ENCODE results near the gene INPPL1.

DNA sequence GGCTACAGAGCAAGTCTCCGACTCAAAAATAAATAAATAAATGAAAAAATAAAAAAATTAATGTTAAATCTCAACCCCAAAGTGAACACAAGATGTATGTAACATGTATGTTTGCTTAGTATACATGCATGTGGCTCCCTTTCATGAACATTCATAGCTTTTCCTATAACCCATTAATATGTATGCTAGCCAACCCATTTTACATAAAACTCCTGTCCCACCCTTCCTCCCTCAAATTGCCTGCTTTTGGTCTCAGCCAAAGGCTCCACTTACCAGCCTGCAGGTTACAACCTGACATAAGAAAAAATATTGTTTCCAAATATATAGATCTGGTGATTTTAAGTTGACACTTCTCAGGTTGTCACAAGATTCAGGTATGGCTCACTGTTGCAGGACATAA, 36.3 kb upstream of the INPPL1 start:
- TF ChIP-seq, protein P1, sequence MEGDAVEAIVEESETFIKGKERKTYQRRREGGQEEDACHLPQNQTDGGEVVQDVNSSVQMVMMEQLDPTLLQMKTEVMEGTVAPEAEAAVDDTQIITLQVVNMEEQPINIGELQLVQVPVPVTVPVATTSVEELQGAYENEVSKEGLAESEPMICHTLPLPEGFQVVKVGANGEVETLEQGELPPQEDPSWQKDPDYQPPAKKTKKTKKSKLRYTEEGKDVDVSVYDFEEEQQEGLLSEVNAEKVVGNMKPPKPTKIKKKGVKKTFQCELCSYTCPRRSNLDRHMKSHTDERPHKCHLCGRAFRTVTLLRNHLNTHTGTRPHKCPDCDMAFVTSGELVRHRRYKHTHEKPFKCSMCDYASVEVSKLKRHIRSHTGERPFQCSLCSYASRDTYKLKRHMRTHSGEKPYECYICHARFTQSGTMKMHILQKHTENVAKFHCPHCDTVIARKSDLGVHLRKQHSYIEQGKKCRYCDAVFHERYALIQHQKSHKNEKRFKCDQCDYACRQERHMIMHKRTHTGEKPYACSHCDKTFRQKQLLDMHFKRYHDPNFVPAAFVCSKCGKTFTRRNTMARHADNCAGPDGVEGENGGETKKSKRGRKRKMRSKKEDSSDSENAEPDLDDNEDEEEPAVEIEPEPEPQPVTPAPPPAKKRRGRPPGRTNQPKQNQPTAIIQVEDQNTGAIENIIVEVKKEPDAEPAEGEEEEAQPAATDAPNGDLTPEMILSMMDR (IDR thresholded peaks at IDR 0.05; ENCODE audit: low read length), result no peak
- no peak for TF ChIP-seq EZH2 (optimal IDR thresholded peaks at IDR 0.05; ENCODE audit: low read depth, low read length)
- no peak for TF ChIP-seq EZH2phosphoT487 (IDR thresholded peaks at IDR 0.05; ENCODE audit: low read length)

Data from MM.1S (cell line).